Stimulated activated CD4-positive, alpha-beta T cell treated with anti-CD3 and anti-CD28 coated beads, Interleukin-15, amount 100 ng/mL, for 48 hours (primary cell): ENCODE data around the gene KCNV2.
"Not testable (repeated sequence)": the region's sequence is repeated elsewhere in the genome, so short reads cannot be mapped to it uniquely, and the experiment has no call there.

Experiments
- DNase-seq, 2 donors: peaks; one replicate each; pipeline ENCODE4 v3.0.0-alpha.2; 2020; ENCODE audit warnings: low read depth in 2 of 2

KCNV2 gene

GRCh38 chr9:2717385-2717784 lies at the start of gene KCNV2:
Gene KCNV2 (plus strand): TSS chr9:2717510. CDS start chr9:2717740, 230 bp downstream.
- no peak for DNase-seq

GRCh38 chr9:2673161-2673560 lies 44.1 kb upstream of the KCNV2 start:
- DNase-seq, result no peak

- no peak for DNase-seq
Observed at GRCh38 chr9:2674141-2674824, 43.0 kb upstream of the KCNV2 start.

GRCh38 chr9:2675834-2676233 lies 41.5 kb upstream of the KCNV2 start:
- no peak for DNase-seq

GRCh38 chr9:2676466-2676865 lies 40.8 kb upstream of the KCNV2 start:
- DNase-seq, result no peak

- DNase-seq, result no peak
Observed at GRCh38 chr9:2677915-2678889, 39.1 kb upstream of the KCNV2 start.

- no peak for DNase-seq
Observed at GRCh38 chr9:2679011-2679410, 38.3 kb upstream of the KCNV2 start.

GRCh38 chr9:2681981-2682380 lies 35.3 kb upstream of the KCNV2 start:
- no peak for DNase-seq

GRCh38 chr9:2686911-2687310 lies 30.4 kb upstream of the KCNV2 start:
- DNase-seq, result no peak

- DNase-seq, result no peak
Observed at GRCh38 chr9:2688636-2689035, 28.7 kb upstream of the KCNV2 start.

GRCh38 chr9:2691212-2691611 lies 26.1 kb upstream of the KCNV2 start:
- no peak for DNase-seq

GRCh38 chr9:2691626-2692025 lies 25.7 kb upstream of the KCNV2 start:
- no peak for DNase-seq

- DNase-seq, result no peak
Observed at GRCh38 chr9:2693056-2693455, 24.3 kb upstream of the KCNV2 start.

- DNase-seq, result no peak
Observed at GRCh38 chr9:2697492-2697891, 19.8 kb upstream of the KCNV2 start.

- DNase-seq, result no peak
Observed at GRCh38 chr9:2700398-2700797, 16.9 kb upstream of the KCNV2 start.

GRCh38 chr9:2700909-2701550 lies 16.3 kb upstream of the KCNV2 start:
- no peak for DNase-seq

GRCh38 chr9:2704504-2704903 lies 12.8 kb upstream of the KCNV2 start:
- DNase-seq, result no peak

GRCh38 chr9:2707256-2707655 lies 10.1 kb upstream of the KCNV2 start:
- DNase-seq, result not testable (repeated sequence)

- DNase-seq, result no peak
Observed at GRCh38 chr9:2709645-2710101, 7.6 kb upstream of the KCNV2 start.

GRCh38 chr9:2711716-2712115 lies 5.6 kb upstream of the KCNV2 start:
- no peak for DNase-seq

GRCh38 chr9:2718001-2718697 lies 839 bp downstream of the KCNV2 start:
- no peak for DNase-seq

GRCh38 chr9:2718698-2719033 lies 1.4 kb downstream of the KCNV2 start:
- DNase-seq, result no peak
